ENCODE measurements around the gene CTU2.

Gene CTU2

DNA sequence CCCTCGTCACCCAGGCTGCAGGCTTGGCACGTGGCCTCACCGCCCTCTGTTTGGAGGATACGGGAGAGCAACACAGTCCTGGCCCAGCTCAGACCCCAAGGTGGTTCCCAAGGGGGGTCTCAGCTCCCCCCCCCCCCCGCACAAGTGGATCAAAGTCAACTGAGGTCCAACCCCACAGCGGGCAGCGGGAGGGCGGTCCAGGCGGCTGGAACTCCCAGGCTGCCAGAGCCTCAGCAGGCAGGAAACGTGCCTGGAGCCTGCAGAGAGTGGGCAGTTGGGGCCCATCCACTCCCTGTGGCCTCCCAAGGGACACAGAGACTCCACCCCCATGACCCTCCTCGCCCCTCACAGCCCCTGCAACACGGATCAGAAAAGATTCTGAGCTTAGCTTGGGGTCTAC is 42.1 kb downstream of the CTU2 start:
- no peak for DNase-seq (ENCODE audit: low spot score)
- Histone ChIP-seq H3K9me3 (ENCODE audit: severe bottlenecking) (no peaks in the 10 kb centered on the region), H3K27me3 (ENCODE audit: insufficient read depth, poor library complexity, severe bottlenecking) (no peaks in the 10 kb centered on the region), H3K4me1 (ENCODE audit: insufficient read depth, poor library complexity, severe bottlenecking) (no peaks in the 10 kb centered on the region), H3K36me3 (ENCODE audit: low read depth) (peaks cover 8% of the 10 kb centered on the region), H3K27ac (ENCODE audit: poor library complexity, severe bottlenecking) (no peak overlapping the region), H3K4me3 (ENCODE audit: severe bottlenecking) (no peak overlapping the region)
- TF ChIP-seq, protein P1, sequence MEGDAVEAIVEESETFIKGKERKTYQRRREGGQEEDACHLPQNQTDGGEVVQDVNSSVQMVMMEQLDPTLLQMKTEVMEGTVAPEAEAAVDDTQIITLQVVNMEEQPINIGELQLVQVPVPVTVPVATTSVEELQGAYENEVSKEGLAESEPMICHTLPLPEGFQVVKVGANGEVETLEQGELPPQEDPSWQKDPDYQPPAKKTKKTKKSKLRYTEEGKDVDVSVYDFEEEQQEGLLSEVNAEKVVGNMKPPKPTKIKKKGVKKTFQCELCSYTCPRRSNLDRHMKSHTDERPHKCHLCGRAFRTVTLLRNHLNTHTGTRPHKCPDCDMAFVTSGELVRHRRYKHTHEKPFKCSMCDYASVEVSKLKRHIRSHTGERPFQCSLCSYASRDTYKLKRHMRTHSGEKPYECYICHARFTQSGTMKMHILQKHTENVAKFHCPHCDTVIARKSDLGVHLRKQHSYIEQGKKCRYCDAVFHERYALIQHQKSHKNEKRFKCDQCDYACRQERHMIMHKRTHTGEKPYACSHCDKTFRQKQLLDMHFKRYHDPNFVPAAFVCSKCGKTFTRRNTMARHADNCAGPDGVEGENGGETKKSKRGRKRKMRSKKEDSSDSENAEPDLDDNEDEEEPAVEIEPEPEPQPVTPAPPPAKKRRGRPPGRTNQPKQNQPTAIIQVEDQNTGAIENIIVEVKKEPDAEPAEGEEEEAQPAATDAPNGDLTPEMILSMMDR (IDR thresholded peaks at IDR 0.05; ENCODE audit: poor library complexity, severe bottlenecking) = no peak
- no peak for ATAC-seq (ENCODE audit: low read depth)

DNA sequence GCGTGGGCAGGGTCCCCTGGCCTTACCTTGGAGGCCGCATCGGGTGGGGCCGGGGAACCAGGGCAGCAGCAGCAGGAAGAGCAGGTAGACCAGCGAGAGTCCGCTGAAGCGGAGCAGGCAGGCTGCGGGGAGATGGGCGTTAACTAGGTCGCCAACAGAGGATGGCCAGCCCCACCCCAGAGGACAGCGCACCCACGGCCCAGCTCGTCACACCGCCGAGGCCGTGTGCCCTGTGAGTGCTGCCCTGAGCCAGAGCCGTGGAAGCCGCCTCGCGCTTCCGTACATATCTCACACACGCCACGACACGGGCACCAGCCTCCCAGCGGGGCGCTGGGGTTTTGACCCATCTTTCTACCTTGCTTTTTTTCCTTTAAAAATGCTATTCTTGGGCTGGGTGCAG is 43.1 kb downstream of the CTU2 start:
- no peaks in the 10 kb centered on the region for H3K9me3 ChIP-seq (ENCODE audit: severe bottlenecking)
- no peaks in the 10 kb centered on the region for H3K4me1 ChIP-seq (ENCODE audit: insufficient read depth, poor library complexity, severe bottlenecking)
- no peak for DNase-seq (ENCODE audit: low spot score)
- ATAC-seq (ENCODE audit: low read depth) = no peak
- H3K27ac ChIP-seq (ENCODE audit: poor library complexity, severe bottlenecking) = no peak overlapping the region
- peaks cover 17% of the 10 kb centered on the region for H3K36me3 ChIP-seq (ENCODE audit: low read depth)
- H3K4me3 ChIP-seq (ENCODE audit: severe bottlenecking) = no peak overlapping the region
- H3K27me3 ChIP-seq (ENCODE audit: insufficient read depth, poor library complexity, severe bottlenecking) = no peaks in the 10 kb centered on the region
- TF ChIP-seq, protein P1 (IDR thresholded peaks at IDR 0.05; ENCODE audit: poor library complexity, severe bottlenecking) = no peak

DNA sequence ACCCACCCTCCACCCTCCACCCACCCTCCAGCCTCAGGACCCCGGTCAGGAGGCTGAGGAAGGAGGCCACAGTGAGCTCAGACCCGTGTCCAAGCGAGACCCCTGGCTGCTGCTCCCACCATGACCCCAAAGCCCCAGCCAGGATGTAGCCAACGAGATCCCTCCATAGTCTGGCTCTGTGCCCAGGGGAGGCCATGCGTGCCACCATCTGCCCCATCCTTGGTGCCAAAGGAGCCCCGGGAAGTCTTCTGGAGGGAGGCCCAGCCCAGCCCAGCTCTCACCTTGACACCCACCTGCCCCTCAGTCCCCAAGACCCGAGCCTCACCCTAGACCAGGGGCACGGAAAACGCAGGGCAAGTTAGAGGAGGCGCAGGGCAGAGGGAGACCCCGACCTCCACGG is 44.6 kb downstream of the CTU2 start:
- TF ChIP-seq, protein P1 (IDR thresholded peaks at IDR 0.05; ENCODE audit: poor library complexity, severe bottlenecking) = no peak
- peaks cover 19% of the 10 kb centered on the region for H3K36me3 ChIP-seq (ENCODE audit: low read depth)
- H3K4me3 ChIP-seq (ENCODE audit: severe bottlenecking) = no peak overlapping the region
- H3K4me1 ChIP-seq (ENCODE audit: insufficient read depth, poor library complexity, severe bottlenecking) = peaks cover 9% of the 10 kb centered on the region
- no peaks in the 10 kb centered on the region for H3K9me3 ChIP-seq (ENCODE audit: severe bottlenecking)
- no peaks in the 10 kb centered on the region for H3K27me3 ChIP-seq (ENCODE audit: insufficient read depth, poor library complexity, severe bottlenecking)
- H3K27ac ChIP-seq (ENCODE audit: poor library complexity, severe bottlenecking) = no peak overlapping the region
- DNase-seq (ENCODE audit: low spot score) (no peak), ATAC-seq (ENCODE audit: low read depth) (no peak)

DNA sequence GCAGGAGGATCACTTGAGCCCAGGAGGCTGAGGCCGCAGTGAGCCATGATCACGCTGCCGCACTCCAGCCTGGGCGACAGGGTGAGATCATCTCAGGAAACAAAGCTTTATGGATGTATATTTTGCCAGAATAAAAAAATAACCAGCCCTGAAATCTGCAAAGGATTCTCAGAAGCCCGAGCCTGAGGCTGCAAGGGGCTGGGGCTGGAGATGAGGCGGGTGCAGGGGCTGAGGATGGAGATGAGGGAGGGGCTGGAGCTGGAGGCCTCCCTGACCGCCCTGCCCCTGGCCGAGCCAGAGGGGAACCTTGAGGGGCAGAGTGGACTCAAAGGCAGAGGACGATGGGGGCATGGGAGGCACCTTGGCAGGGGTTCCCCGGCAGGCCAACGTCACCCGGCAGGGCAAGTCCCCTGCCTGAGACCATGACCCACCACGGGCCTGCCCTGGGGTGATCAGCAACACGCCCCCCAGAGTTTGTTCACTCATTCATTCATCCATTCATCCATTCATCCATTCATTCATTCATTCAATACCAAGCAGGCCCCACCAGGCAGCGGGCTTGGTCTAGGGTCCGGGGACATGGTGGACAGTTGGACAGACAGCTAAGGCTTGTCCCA is 46.2 kb downstream of the CTU2 start:
- Histone ChIP-seq H3K27ac (ENCODE audit: poor library complexity, severe bottlenecking) (no peak overlapping the region), H3K36me3 (ENCODE audit: low read depth) (peaks cover 19% of the 10 kb centered on the region), H3K4me3 (ENCODE audit: severe bottlenecking) (no peak overlapping the region), H3K27me3 (ENCODE audit: insufficient read depth, poor library complexity, severe bottlenecking) (no peaks in the 10 kb centered on the region), H3K4me1 (ENCODE audit: insufficient read depth, poor library complexity, severe bottlenecking) (peaks cover 9% of the 10 kb centered on the region), H3K9me3 (ENCODE audit: severe bottlenecking) (no peaks in the 10 kb centered on the region)
- ATAC-seq (ENCODE audit: low read depth) (no peak), DNase-seq (ENCODE audit: low spot score) (no peak)
- TF ChIP-seq, protein P1 (IDR thresholded peaks at IDR 0.05; ENCODE audit: poor library complexity, severe bottlenecking) = no peak

DNA sequence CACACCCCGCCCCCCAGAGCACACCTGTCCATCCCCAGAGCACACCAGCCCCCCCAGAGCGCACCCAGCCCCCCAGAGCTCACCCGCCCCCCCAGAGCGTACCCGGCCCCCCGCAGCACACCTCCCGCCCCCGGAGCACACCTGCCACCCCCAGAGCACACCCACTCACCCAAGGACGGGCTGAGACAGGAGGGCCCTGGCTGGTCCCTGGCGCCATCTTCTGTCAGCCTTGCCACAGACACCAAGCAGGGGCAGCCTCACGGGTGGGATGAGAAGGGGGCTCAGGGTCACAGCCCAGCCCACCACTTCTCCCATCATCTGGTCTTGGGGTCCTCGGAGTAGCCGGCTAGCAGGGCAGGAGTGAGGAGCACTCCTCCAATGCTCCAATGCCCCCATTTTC is 46.9 kb downstream of the CTU2 start:
- DNase-seq (ENCODE audit: low spot score) = no peak
- ATAC-seq (ENCODE audit: low read depth) = no peak
- Histone ChIP-seq H3K4me3 (ENCODE audit: severe bottlenecking) (no peak overlapping the region), H3K36me3 (ENCODE audit: low read depth) (peaks cover 19% of the 10 kb centered on the region), H3K27me3 (ENCODE audit: insufficient read depth, poor library complexity, severe bottlenecking) (no peaks in the 10 kb centered on the region), H3K9me3 (ENCODE audit: severe bottlenecking) (no peaks in the 10 kb centered on the region), H3K4me1 (ENCODE audit: insufficient read depth, poor library complexity, severe bottlenecking) (peaks cover 9% of the 10 kb centered on the region), H3K27ac (ENCODE audit: poor library complexity, severe bottlenecking) (no peak overlapping the region)
- TF ChIP-seq, protein P1 (IDR thresholded peaks at IDR 0.05; ENCODE audit: poor library complexity, severe bottlenecking) = no peak

Measured in RWPE2 (cell line).